Lower leg skin (tissue), 3 donors: ENCODE results near the gene CDCA7.

ENCODE experiments used
- POLR2A ChIP-seq, 2 donors: fragments of 450-650 bp; IDR thresholded peaks; one replicate each; pipeline ENCODE4 v1.6.1; 2016 to 2017; ENCODE audit warnings: antibody characterized with exemption in 2 of 2, mild to moderate bottlenecking in 1 of 2, moderate library complexity in 1 of 2
- TF ChIP-seq, protein P1 (sequence below), 3 donors: fragments of 450-650 bp; IDR thresholded peaks; one replicate each; pipeline ENCODE4 v1.5.1; 2016; ENCODE audit warnings: antibody characterized with exemption in 3 of 3, mild to moderate bottlenecking in 3 of 3, moderate library complexity in 2 of 3

DNA sequence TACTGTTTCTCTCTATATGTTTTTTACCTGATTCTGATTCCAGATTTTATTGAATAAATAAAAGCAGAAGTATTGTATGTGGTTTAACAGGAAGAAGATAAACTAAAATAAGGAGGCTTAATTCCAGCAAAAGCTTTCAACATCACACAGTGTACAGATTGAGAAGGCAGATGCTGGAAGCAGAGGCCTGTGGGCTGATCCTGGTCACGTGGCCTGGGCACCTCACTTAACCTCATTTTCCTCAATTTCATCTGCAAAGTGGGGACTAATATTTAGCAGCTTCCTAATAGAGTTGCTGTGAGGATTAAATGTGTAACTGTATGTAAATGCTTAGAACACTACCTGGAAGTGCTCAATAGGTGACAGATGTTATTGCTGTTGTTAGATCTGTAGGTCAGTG is 58.0 kb downstream of the CDCA7 start:
- TF ChIP-seq, protein P1, sequence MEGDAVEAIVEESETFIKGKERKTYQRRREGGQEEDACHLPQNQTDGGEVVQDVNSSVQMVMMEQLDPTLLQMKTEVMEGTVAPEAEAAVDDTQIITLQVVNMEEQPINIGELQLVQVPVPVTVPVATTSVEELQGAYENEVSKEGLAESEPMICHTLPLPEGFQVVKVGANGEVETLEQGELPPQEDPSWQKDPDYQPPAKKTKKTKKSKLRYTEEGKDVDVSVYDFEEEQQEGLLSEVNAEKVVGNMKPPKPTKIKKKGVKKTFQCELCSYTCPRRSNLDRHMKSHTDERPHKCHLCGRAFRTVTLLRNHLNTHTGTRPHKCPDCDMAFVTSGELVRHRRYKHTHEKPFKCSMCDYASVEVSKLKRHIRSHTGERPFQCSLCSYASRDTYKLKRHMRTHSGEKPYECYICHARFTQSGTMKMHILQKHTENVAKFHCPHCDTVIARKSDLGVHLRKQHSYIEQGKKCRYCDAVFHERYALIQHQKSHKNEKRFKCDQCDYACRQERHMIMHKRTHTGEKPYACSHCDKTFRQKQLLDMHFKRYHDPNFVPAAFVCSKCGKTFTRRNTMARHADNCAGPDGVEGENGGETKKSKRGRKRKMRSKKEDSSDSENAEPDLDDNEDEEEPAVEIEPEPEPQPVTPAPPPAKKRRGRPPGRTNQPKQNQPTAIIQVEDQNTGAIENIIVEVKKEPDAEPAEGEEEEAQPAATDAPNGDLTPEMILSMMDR (IDR thresholded peaks at IDR 0.05): no peak
- TF ChIP-seq POLR2A (IDR thresholded peaks at IDR 0.05): no peak
